G401 (cell line): ENCODE results near the gene STX7. TPM values are rescaled to one million over a fixed set of nuclear protein-coding genes. Genes with fewer than 3 reads are reported as not detected.
A peak's percentile ranks its signal among the peaks of the same experiment; 100 is the strongest.

Source experiments
- DNase-seq: peaks from one replicate; pipeline ENCODE4 v3.0.0-alpha.2; 2015; ENCODE audit warnings: low spot score
- in situ Hi-C: cut with HindIII; loops from 2 replicates; pipeline ENCODE4 v1.10.0; 2016; ENCODE audit warnings: low sequenced_read_pairs, mixed read lengths
- total RNA-seq: library from RNA; depleted of rRNA; stranded (reverse); fragments of >200 nt; shearing (Covaris generic); gene quantifications from 2 replicates; pipeline ENCODE4 v1.2.3, GENCODE V29; 2014

Gene STX7
- total RNA-seq, 1 experiment from 2014 or later: 3.5 TPM

- in situ Hi-C loops: no loop called here
- no peak for DNase-seq
These were observed 1.1 kb downstream of the STX7 start for GRCh38 chr6:132511831-132512220.

DNA sequence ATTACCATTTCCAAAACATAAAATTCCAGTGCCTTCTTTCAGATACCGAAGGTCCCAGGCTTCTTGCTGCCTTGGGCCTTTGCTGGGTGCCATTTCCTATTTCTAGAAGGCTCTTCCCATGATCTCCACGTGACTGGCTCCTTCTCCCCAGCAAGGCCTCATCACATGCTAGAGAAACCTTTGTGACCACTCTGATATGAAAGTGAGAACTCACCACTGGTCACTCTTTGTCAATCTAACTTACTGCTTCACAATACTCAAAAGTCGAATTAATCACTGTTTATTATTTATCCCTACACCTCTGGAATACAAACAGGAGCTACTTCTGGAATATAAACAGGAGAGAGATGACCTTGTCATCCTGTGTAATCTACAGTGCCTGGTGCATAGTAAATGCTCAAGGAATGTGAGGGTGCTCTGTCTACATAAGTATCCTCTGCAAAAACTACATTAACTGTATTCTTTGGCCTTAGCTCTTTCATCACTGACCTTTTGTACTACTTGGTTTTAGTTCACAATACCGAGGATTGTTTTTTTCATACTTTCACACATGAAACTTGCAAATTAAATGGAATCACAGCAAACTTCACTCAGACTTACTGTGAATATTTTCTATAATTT, 1.6 kb downstream of the STX7 start:
- in situ Hi-C loops: no loop called here
- DNase-seq: no peak

GRCh38 chr6:132506869-132507808, 5.8 kb downstream of the STX7 start:
- DNase-seq: no peak
- in situ Hi-C loops: no loop called here

GRCh38 chr6:132506461-132506860, 6.5 kb downstream of the STX7 start:
- no peak for DNase-seq
- in situ Hi-C loops: no loop called here

DNA sequence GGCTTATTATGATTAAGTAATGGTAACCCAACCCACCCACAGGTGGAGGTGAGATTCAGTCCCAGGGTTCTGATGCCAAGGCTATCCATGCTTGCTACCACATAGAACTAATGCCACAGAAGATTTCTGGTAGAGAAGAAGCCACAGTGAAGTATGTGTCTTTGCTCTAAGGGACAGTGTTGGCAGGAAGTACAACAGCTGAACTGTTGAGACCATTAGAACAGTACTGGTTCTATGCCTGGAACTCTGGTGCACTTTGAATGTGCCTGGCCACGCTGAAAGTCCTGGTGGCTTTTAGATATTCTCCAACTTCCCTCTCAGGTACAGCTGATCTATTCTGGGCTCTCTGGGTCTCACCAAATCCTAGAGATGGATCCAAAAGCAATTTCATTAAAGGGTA, 7.8 kb downstream of the STX7 start:
- no peak for DNase-seq
- in situ Hi-C loops: no loop called here

GRCh38 chr6:132504757-132505156, 8.2 kb downstream of the STX7 start:
- in situ Hi-C loops: no loop called here
- DNase-seq: no peak

GRCh38 chr6:132499757-132500156, 13.2 kb downstream of the STX7 start:
- no peak for DNase-seq
- in situ Hi-C loops: no loop called here

- no peak for DNase-seq
- in situ Hi-C loops: no loop called here
These were observed 14.3 kb downstream of the STX7 start for GRCh38 chr6:132498638-132499037.

GRCh38 chr6:132496519-132497180, 16.3 kb downstream of the STX7 start:
- in situ Hi-C loops: no loop called here
- no peak for DNase-seq

GRCh38 chr6:132495604-132496079, 17.3 kb downstream of the STX7 start:
- no peak for DNase-seq
- in situ Hi-C loops: no loop called here

- in situ Hi-C loops: no loop called here
- no peak for DNase-seq
These were observed 18.0 kb downstream of the STX7 start for GRCh38 chr6:132494954-132495353.

DNA sequence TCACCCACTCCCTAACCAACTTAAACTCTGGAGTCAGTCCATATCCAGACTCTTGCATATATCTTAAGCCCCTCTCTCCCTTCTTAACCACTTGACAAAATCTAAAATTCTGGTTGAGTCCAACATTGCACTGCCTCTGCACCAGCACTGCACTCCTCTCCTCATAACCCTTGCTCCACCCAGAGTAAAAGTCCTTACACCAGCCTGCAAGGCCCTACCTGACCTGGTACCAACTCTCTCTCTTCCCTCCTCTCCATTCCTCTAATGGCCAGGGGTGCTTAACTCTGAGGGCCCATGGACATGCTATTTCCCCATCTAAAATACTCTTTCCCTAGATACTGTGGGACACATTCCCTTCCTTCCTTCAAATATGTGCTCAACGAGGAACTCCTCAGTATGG, 21.0 kb downstream of the STX7 start:
- DNase-seq: no peak
- in situ Hi-C loops: no loop called here

DNA sequence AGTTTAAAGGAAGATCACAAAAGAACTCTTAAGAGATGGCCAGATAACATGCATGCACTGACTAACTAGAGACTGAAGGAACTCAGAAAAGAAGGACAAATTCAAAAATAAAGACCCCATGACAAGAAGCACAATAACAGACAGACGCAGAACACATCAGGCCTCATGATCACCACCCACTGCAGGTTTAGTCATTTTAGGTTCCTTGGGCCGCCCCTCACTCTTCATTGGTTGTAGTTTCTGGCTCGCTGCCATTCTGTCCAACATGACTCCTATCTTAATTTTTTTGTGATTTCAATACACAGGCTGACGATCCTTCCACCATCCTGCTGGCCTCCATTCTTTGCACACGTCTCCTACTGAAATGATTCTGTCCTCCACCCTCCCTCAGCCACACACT, 21.6 kb downstream of the STX7 start:
- in situ Hi-C loops: no loop called here
- no peak for DNase-seq

- no peak for DNase-seq
- in situ Hi-C loops: no loop called here
These were observed 22.3 kb downstream of the STX7 start for GRCh38 chr6:132490478-132491204.

DNA sequence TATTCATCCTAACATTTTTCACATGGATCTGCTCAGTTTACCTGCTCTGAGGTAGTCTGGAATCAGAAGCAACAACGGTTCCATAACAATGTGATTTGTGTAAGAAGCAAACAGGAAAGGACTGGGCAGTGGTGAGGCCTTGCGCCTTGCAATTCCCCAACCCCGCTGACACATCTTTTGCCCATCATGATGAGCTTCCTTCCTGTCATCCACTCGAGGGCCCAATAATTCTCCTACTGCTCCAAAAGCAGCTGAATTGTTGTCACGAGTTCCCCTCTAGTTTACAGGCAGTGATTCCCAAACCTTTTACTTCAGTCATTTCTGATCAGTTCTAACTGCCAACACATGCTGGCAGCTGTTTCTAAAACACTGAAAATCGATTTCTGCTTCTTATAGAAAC, 22.9 kb downstream of the STX7 start:
- DNase-seq: no peak
- in situ Hi-C loops: no loop called here

DNA sequence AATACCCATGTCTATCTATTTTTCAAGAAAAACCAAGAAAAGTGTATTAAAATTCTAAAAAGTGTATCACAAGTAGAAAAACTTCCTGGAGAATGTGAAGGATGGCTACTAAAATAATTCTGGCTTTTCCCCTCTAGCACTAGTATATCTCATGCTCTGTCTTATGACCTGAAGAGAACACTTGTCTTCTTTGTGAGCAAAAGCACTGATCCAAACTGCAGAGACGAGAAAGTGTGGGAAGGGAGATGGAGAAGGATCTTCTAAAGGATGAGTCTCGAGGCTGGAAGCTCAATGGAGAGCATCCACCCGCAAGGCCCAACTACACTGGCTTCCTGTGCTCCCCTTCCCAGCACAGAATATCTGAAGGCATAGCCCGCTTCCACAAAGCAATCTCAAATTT, 23.5 kb downstream of the STX7 start:
- DNase-seq: no peak
- in situ Hi-C loops: no loop called here

DNA sequence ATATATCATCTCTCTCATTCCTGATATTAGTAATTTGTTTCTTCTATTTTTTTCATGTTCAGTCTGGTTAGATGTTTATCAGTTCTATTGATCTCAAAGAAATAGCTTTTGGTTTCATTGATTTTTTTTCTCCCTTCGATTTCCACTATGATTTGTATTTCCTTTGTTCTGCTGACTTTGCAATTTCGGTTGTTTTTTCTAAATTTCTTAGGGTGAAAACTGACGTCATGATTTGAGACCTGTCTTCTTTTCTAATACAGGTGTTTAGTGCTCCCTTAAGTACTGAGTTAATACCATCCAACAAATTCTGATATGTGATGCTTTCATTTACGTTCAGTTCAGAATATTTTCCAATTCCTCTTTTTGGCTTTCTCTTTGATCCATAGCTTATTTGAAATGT, 25.2 kb downstream of the STX7 start:
- in situ Hi-C loops: no loop called here
- DNase-seq: no peak

GRCh38 chr6:132484680-132485018, 28.3 kb downstream of the STX7 start:
- in situ Hi-C loops: no loop called here
- peak; percentile 35 for DNase-seq

DNA sequence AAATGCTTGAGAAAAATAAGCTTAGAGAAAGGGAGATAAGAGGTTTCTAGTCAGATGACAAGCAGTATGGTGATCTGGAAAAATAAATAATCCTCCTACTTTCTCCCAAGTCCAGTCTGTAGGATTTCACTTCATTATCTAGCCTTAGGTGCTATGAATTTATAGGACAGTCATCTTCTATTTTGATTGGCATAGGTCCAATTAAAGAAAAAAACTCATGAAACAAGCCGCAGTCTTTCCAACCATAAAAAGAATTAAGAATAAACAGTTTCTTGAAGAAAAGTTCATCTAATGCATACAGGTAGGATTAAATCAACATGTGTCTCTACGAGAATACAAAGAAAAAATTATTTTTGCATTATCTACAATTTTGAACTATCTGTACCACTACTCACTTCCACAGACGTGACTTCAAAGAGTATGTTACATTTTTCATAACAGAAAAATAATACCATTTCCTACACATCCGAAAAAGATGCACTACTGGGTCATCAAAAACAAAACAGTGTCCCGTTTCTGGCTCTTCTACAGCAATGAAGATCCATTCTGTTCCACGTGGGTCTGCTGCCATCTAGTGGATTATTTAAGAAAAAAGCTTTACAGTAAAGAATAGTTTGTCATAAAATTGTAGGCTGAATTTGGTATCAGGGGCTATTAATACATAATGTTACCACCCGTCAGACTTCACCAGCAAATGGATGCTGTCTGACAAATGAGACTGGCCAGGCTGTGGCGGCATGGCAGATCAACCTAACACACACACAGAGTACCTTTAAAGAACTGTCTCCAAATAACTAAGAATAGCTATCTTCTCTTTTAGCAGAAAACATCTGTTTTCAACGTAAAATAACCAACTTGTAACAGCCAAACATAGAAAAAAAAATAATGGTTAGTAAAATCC, 28.9 kb downstream of the STX7 start:
- in situ Hi-C loops: no loop called here
- peak; percentile 86 for DNase-seq
